OCI-LY1 (cell line): ENCODE results near the gene EPB41L1.

Source experiments
- H2AFZ ChIP-seq: fragments of 200-600 bp; sonication (generic), shearing (Covaris generic); 2 replicates; pipeline ENCODE4 v1.6.0; 2014; ENCODE audit warnings: antibody characterized with exemption, mild to moderate bottlenecking, low read length
- H3F3A ChIP-seq: fragments of 200-600 bp; sonication (generic), shearing (Covaris generic); 2 replicates; pipeline ENCODE4 v1.6.0; 2014; ENCODE audit warnings: mild to moderate bottlenecking, antibody characterized with exemption, low read length, moderate library complexity; ENCODE audit not compliant: insufficient read depth
- H3K27ac ChIP-seq: fragments of 200-600 bp; sonication (generic); 2 replicates; pipeline ENCODE4 v1.5.1; 2014; ENCODE audit warnings: low read length, mixed run types, mild to moderate bottlenecking, low read depth; ENCODE audit not compliant: poor library complexity, severe bottlenecking
- H3K27me3 ChIP-seq: fragments of 200-600 bp; sonication (generic); 2 replicates; pipeline ENCODE4 v1.6.0; 2014; ENCODE audit warnings: antibody characterized with exemption, mild to moderate bottlenecking, low read length, moderate library complexity; ENCODE audit not compliant: insufficient read depth
- H3K36me3 ChIP-seq: fragments of 200-600 bp; sonication (generic); 2 replicates; pipeline ENCODE4 v1.6.1; 2014; ENCODE audit warnings: mild to moderate bottlenecking, antibody characterized with exemption, low read length, moderate library complexity, mixed read lengths; ENCODE audit not compliant: insufficient read depth
- H3K4me1 ChIP-seq: fragments of 200-600 bp; sonication (generic); 2 replicates; pipeline ENCODE4 v1.5.1; 2014; ENCODE audit warnings: mild to moderate bottlenecking, low read length, moderate library complexity; ENCODE audit not compliant: insufficient read depth, severe bottlenecking
- H3K4me2 ChIP-seq: fragments of 200-600 bp; sonication (generic), shearing (Covaris generic); 2 replicates; pipeline ENCODE4 v1.6.1; 2014; ENCODE audit warnings: low read length
- H3K4me3 ChIP-seq: fragments of 200-600 bp; sonication (generic); 2 replicates; pipeline ENCODE4 v1.5.1; 2014; ENCODE audit warnings: low read length, low read depth, mild to moderate bottlenecking, mixed read lengths; ENCODE audit not compliant: poor library complexity, severe bottlenecking
- H3K79me2 ChIP-seq: fragments of 200-600 bp; shearing (Covaris generic); 2 replicates; pipeline ENCODE4 v1.6.1; 2016; ENCODE audit warnings: mixed run types, low read length, mixed read lengths; ENCODE audit not compliant: insufficient read depth
- H3K9ac ChIP-seq: fragments of 200-600 bp; sonication (generic), shearing (Covaris generic); 2 replicates; pipeline ENCODE4 v1.6.1; 2014; ENCODE audit warnings: mild to moderate bottlenecking, low read length, mixed read lengths
- H3K9me2 ChIP-seq: fragments of 200-600 bp; sonication (generic), shearing (Covaris generic); 2 replicates; pipeline ENCODE4 v1.6.1; 2014; ENCODE audit warnings: low read depth, mild to moderate bottlenecking, low read length, mixed read lengths
- H3K9me3 ChIP-seq: fragments of 200-600 bp; shearing (Covaris generic); 2 replicates; pipeline ENCODE4 v1.6.1; 2014; ENCODE audit warnings: low read length, mixed read lengths
- H4K20me1 ChIP-seq: fragments of 200-600 bp; sonication (generic), shearing (Covaris generic); 2 replicates; pipeline ENCODE4 v1.6.0; 2016; ENCODE audit warnings: mild to moderate bottlenecking, low read length; ENCODE audit not compliant: insufficient read depth
- EZH2 ChIP-seq: fragments of 200-600 bp; sonication (generic), shearing (Covaris generic); IDR thresholded peaks from 2 replicates; pipeline ENCODE4 v1.8.0; 2017; ENCODE audit warnings: borderline replicate concordance, mixed run types, mild to moderate bottlenecking, antibody characterized with exemption, low read length, moderate library complexity, mixed read lengths
- TF ChIP-seq, protein P1 (sequence below): fragments of 200-600 bp; sonication (generic), shearing (Covaris generic); IDR thresholded peaks from 2 replicates; pipeline ENCODE4 v1.5.1; 2017; ENCODE audit warnings: mild to moderate bottlenecking, antibody characterized with exemption, low read length, moderate library complexity, mixed read lengths

EPB41L1 gene

DNA sequence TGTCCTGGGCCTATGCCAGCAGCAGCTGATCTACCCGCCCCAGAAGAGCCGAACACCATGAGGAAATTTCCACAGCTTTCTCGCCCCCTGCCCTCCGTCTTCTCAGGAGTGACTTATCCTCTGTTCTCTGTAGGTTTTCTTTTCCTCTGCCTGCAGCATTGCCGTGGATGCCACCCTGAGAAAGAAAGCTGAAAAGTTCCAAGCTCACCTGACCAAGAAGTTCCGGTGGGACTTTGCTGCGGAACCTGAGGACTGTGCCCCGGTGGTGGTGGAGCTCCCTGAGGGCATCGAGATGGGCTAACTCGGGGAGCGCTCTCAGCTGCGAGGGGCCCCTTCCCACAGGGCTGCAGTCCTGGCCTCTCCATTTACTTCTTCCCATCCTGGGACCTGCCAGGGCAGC is 100.9 kb downstream of the EPB41L1 start:
- TF ChIP-seq EZH2 = no peak
- TF ChIP-seq, protein P1, sequence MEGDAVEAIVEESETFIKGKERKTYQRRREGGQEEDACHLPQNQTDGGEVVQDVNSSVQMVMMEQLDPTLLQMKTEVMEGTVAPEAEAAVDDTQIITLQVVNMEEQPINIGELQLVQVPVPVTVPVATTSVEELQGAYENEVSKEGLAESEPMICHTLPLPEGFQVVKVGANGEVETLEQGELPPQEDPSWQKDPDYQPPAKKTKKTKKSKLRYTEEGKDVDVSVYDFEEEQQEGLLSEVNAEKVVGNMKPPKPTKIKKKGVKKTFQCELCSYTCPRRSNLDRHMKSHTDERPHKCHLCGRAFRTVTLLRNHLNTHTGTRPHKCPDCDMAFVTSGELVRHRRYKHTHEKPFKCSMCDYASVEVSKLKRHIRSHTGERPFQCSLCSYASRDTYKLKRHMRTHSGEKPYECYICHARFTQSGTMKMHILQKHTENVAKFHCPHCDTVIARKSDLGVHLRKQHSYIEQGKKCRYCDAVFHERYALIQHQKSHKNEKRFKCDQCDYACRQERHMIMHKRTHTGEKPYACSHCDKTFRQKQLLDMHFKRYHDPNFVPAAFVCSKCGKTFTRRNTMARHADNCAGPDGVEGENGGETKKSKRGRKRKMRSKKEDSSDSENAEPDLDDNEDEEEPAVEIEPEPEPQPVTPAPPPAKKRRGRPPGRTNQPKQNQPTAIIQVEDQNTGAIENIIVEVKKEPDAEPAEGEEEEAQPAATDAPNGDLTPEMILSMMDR = no peak
- Histone ChIP-seq H3K4me1 (no peaks in the 10 kb centered on the region), H3K9ac (no peak overlapping the region), H3K9me2 (no peaks in the 10 kb centered on the region), H3K4me2 (no peak overlapping the region), H4K20me1 (no peaks in the 10 kb centered on the region), H3K9me3 (no peaks in the 10 kb centered on the region), H2AFZ (no peak overlapping the region), H3K27ac (no peak overlapping the region), H3F3A (no peaks in the 10 kb centered on the region), H3K4me3 (no peak overlapping the region), H3K27me3 (no peaks in the 10 kb centered on the region), H3K79me2 (no peaks in the 10 kb centered on the region), H3K36me3 (peaks cover 46% of the 10 kb centered on the region)

DNA sequence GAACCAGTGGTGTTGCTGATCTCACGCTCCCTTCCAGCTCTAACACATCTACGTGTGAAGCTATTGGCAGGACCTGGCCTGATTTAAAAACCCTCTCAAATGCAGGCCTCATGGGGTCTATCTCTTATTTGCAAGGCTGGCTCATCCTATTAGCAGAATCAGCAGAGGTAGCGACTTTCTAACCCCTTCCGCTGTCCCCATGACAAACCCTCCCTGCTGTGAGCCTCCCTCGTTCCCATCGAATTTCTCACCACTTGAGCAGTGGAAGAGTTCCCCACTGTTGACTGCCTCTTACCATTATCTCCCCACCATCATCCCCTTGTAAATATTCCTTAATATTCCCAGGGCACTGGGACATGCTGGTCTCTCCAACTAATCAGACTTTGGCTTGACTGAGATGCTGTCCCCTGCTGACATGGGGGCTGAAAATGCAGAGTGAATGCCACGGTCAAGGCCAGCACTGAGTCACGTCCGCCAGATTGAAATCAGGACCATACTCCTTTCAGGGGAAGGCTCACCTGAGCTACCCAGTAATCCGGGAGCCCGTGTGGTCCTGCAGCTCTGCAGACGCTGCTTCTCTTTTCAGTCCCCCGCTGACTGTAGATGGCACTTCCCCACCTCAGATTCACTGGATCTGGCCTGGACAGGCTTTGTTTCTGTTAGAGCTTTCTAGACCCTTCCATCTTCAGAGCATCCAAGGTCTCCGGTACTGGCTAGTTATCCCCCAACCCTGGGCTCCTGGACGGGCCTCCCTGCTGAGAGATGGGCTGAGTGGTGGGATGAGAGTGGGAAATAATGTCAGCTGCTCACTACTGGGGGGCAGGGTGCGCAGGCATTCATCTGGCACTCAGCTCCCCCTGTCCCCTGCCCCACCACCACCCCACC is 104.9 kb downstream of the EPB41L1 start:
- Histone ChIP-seq H3K4me3 (no peak overlapping the region), H3K27me3 (no peaks in the 10 kb centered on the region)

GRCh38 chr20:36260316-36260715 is 105.8 kb downstream of the EPB41L1 start:
- Histone ChIP-seq H4K20me1 (no peaks in the 10 kb centered on the region), H3F3A (no peaks in the 10 kb centered on the region), H3K9me2 (no peaks in the 10 kb centered on the region), H2AFZ (no peak overlapping the region), H3K36me3 (peaks cover 18% of the 10 kb centered on the region), H3K4me3 (no peak overlapping the region), H3K27ac (no peak overlapping the region), H3K79me2 (no peaks in the 10 kb centered on the region), H3K27me3 (no peaks in the 10 kb centered on the region), H3K9ac (no peak overlapping the region), H3K9me3 (no peaks in the 10 kb centered on the region), H3K4me2 (no peak overlapping the region), H3K4me1 (no peaks in the 10 kb centered on the region)
- no peak for TF ChIP-seq EZH2

More for the DNA sequence above, 104.9 kb downstream of the EPB41L1 start:
- Histone ChIP-seq H2AFZ (no peak overlapping the region), H3K27ac (no peak overlapping the region), H3K79me2 (no peaks in the 10 kb centered on the region), H3K4me1 (no peaks in the 10 kb centered on the region), H4K20me1 (no peaks in the 10 kb centered on the region), H3K9ac (no peak overlapping the region), H3K9me3 (no peaks in the 10 kb centered on the region), H3K36me3 (peaks cover 18% of the 10 kb centered on the region), H3K4me2 (no peak overlapping the region), H3F3A (no peaks in the 10 kb centered on the region), H3K9me2 (no peaks in the 10 kb centered on the region)
- no peak for TF ChIP-seq EZH2
- TF ChIP-seq, protein P1 = no peak
